GM06990 (cell line): Measurements from ENCODE around the gene PTPA.

Experiments used
- DNase-seq: peaks from one replicate; pipeline ENCODE4 v3.0.0-alpha.2; 2011; ENCODE audit not compliant: insufficient read length; ENCODE audit errors: extremely low read depth
- H3K27me3 ChIP-seq: replicated peaks from 2 replicates; pipeline ENCODE4 v1.6.0; 2011; ENCODE audit warnings: low read length; ENCODE audit not compliant: control insufficient read depth, insufficient read depth
- H3K36me3 ChIP-seq: 2 replicates; pipeline ENCODE4 v1.5.1; 2011; ENCODE audit warnings: low read length; ENCODE audit not compliant: control insufficient read depth, insufficient read depth
- H3K4me3 ChIP-seq: replicated peaks from 2 replicates; pipeline ENCODE4 v1.5.1; 2011; ENCODE audit warnings: low read depth, mild to moderate bottlenecking, control low read depth, low read length
- TF ChIP-seq, protein P1 (sequence below): IDR thresholded peaks from 2 replicates; pipeline ENCODE4 v1.5.1; 2011; ENCODE audit warnings: low read length, control low read depth, mild to moderate bottlenecking, inconsistent platforms; ENCODE audit not compliant: insufficient read depth, poor library complexity, severe bottlenecking

Gene PTPA

DNA sequence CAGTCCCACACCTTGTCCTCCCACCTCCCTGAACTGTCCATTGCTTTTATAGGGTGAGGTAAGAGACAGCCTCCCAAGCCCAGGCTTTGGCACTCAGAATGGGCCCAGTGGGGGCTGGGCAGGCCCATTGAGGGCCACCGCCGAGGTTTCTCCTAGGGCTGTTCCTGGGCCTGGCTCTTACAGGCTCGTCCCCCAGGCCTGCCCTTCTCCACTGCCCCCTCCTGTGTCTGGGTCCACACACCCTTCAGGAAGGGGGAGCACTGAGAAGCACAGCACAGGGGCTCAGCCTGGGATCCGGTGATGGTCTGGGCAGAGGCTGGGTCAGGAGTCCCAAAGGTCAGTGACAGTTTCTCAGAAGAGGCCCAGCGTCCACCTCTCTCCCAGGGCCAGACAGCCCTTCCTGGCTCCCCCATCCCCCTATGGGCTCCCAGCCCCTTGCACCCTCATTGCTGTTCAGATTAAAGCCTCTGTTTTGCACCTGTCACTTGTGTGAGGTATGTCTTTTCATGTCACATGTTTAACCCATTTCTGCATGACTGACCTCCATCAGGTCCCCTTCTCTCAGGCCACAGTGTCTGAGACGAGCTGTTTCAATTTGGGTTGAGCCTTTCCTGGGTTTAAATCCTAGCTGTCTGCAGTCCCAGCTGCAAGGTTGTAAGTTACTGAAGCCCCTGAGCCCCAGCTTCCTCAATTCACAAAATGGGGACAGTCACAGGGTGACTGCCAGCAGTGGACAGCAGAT lies 37.4 kb downstream of the PTPA start:
- no peak overlapping the region for H3K4me3 ChIP-seq
- peaks cover 6% of the 10 kb centered on the region for H3K36me3 ChIP-seq
- no peak for DNase-seq
- TF ChIP-seq, protein P1, sequence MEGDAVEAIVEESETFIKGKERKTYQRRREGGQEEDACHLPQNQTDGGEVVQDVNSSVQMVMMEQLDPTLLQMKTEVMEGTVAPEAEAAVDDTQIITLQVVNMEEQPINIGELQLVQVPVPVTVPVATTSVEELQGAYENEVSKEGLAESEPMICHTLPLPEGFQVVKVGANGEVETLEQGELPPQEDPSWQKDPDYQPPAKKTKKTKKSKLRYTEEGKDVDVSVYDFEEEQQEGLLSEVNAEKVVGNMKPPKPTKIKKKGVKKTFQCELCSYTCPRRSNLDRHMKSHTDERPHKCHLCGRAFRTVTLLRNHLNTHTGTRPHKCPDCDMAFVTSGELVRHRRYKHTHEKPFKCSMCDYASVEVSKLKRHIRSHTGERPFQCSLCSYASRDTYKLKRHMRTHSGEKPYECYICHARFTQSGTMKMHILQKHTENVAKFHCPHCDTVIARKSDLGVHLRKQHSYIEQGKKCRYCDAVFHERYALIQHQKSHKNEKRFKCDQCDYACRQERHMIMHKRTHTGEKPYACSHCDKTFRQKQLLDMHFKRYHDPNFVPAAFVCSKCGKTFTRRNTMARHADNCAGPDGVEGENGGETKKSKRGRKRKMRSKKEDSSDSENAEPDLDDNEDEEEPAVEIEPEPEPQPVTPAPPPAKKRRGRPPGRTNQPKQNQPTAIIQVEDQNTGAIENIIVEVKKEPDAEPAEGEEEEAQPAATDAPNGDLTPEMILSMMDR = no peak
- H3K27me3 ChIP-seq = no peaks in the 10 kb centered on the region

DNA sequence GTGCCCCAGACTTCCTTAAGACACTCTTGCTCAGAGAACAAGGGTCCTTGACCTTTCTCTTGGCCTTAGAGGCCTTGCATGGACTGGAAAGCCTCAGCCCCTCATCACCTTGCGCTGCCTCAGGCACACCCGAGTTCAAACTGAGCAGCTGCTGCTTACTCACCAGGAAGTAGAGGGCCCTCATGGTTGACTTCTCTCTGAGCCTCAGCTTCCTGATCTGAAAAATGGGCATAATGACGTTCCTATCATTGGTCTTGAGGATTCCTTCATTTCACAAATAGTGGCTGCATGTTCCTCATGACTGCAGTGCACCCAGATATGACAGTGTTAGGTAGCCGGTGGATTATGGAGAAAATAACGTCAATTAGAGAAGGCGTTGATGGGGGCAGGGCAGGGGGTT lies 38.2 kb downstream of the PTPA start:
- TF ChIP-seq, protein P1 = no peak
- H3K27me3 ChIP-seq = no peaks in the 10 kb centered on the region
- DNase-seq = no peak
- H3K36me3 ChIP-seq = peaks cover 4% of the 10 kb centered on the region
- no peak overlapping the region for H3K4me3 ChIP-seq

DNA sequence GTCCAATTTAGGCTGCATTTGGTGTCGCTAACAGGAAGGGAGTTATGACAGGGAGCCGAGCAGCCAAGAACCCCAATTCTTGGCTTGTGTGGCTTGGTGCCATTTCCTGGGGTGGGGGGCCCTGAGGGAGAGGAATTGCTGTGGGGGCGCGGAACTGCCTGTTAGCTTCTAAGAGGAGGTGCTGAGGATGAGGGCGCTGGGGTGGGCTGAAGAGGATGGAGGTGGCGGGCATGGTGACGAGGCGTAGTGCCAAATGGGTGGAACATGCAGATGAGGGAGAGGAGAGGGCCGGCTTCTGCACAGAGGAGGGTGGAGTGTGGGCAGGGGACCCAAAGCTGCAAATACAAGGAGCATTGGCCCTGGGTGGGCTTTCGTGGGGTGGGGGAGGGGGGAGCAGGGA lies 38.9 kb downstream of the PTPA start:
- no peak for DNase-seq
- TF ChIP-seq, protein P1 = no peak
- no peaks in the 10 kb centered on the region for H3K27me3 ChIP-seq
- peaks cover 4% of the 10 kb centered on the region for H3K36me3 ChIP-seq
- no peak overlapping the region for H3K4me3 ChIP-seq

DNA sequence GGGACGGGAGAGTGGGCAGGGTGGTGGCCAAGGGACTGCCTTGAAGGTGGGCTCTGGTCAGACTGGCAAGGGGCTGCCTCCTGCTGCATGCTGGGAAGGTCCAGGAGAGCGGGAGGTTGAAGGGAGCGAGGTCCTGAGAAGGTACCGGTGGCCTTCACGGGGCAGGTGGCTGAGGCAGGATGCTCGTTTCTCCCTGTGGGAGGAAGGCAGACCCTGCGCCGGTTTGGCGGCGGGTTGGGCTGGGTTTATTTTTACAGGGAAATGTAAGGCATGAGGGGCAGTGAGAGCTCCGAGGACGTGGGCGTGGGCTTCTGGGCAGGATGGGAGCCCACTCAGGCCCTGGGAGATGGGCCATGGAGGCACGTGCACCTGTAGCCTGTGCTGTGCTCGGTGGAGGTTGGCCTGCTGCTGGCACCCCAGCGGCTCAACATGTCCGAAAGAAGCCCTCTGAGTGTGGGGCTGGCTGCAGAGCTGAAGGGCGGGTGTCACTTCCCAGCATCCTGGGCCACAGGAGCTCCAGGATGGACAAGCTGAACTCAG lies 39.5 kb downstream of the PTPA start:
- Histone ChIP-seq H3K27me3 (no peaks in the 10 kb centered on the region), H3K4me3 (no peak overlapping the region), H3K36me3 (peaks cover 2% of the 10 kb centered on the region)
- TF ChIP-seq, protein P1 = no peak
- DNase-seq = no peak

DNA sequence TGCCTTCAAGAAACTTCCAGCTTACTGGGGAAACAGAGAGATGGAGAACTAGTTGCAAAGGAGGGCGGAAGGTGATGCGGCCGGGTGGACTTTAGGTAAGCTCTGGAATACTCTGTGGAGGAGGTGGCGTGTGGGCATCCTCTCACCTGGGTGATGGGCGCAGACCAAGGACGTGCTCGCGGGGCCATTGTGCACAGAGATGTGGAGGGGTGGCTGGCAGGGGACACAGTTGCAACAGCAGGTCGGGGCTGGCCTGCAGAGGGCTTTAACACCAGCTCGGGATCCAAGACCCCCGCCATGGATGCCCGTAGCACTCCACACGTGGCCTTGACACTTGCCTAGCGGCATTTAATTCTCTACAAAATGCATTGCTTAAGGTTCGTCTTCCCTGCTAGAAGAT lies 40.3 kb downstream of the PTPA start:
- TF ChIP-seq, protein P1 = no peak
- Histone ChIP-seq H3K27me3 (no peaks in the 10 kb centered on the region), H3K4me3 (no peak overlapping the region), H3K36me3 (peaks cover 2% of the 10 kb centered on the region)
- DNase-seq = no peak
